ENCODE measurements around the gene FAM83E. TPM values are rescaled to one million over a fixed set of nuclear protein-coding genes. Genes with fewer than 3 reads are reported as not detected.

Gene FAM83E
- total RNA-seq, 1 donor from 2014 or later, result 0.64 TPM

DNA sequence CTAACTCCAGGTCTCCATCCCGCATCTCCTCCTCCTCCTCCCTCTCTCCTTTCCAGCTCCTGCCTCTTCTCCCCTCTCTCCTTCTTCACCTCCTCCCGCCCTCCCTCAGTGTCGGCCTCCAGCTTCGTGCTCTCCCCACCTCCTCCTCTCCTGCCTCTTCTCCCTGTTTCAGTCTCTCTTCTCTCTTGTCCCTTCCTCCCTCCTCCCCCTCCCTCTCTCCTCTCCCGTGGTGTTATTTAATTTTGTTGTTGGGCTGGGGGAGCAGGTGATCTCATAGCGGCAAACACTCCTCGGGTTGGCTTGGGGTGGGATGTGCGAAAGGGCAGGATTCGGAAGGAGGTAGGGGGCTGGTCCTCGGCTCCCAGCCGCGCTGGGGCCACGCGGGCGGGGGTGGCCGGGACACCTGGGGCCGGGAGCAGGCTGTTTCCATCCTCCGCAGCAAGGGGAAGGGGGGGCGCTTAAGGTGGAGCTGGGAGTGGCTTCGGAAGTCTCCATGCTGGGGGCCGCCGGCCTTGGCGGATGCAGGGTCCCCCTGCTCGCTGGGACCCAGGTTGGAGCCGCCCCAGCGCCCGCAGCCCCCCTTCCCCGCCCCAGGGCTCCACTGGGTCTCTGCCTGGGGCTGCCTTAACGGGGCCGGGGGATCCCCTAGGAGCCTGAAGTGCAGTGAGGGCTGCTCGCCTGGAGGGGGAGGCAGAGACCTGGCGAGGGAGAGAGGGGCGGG lies 31.3 kb upstream of the FAM83E start, which contains the start of gene CA11:
Gene CA11, minus strand, starts transcription at position 187 of the 721 bp plus-strand sequence. CDS start 555 bp downstream, outside the sequence.
- peak; percentile 97 for DNase-seq (ENCODE audit: low spot score)
- H3K36me3 Mint-ChIP-seq (ENCODE audit: low read depth, unreplicated experiment), result peaks cover 4% of the 10 kb centered on the region
- peak within 1 kb of the TSS; percentile 93 for H3K4me3 Mint-ChIP-seq (ENCODE audit: unreplicated experiment)
- peak; percentile 69 for TF ChIP-seq CTCF (IDR thresholded peaks at IDR 0.05; ENCODE audit: unreplicated experiment)
- H3K9me3 Mint-ChIP-seq (ENCODE audit: unreplicated experiment), result no peaks in the 10 kb centered on the region
- peaks cover 10% of the 10 kb centered on the region for H3K27me3 Mint-ChIP-seq (ENCODE audit: unreplicated experiment)
- H3K4me1 Mint-ChIP-seq (ENCODE audit: unreplicated experiment), result peaks cover 15% of the 10 kb centered on the region
- H3K27ac Mint-ChIP-seq (ENCODE audit: unreplicated experiment), result peak within 1 kb of the TSS; percentile 66

DNA sequence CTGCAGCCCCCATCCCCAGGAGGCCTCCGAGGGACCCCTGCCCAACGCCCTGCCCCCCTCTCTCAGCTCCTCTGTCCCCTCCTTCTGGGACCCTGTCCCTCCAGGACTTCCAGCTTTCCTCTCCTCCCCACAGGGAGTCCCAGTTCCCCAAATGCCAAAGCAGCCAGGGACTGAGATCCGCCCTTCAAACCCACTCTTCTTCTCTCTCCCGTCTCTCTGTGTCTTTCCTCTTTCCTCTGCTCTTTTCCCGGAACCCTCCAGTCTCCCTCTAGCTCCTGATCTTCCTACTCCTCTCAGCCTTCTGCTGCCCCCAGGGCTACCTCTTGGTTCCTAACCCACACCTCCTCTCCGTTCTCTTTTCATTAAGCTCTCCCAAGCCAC lies 30.7 kb upstream of the FAM83E start:
- no peak for TF ChIP-seq CTCF (IDR thresholded peaks at IDR 0.05; ENCODE audit: unreplicated experiment)
- H3K27ac Mint-ChIP-seq (ENCODE audit: unreplicated experiment), result peak overlapping the region; percentile 66

GRCh38 chr19:48644839-48645619 lies 30.2 kb upstream of the FAM83E start:
- DNase-seq (ENCODE audit: low spot score), result peak; percentile 69

More for the DNA sequence above, 30.7 kb upstream of the FAM83E start:
- Mint-ChIP-seq H3K4me3 (ENCODE audit: unreplicated experiment) (peak overlapping the region; percentile 93), H3K36me3 (ENCODE audit: low read depth, unreplicated experiment) (peaks cover 4% of the 10 kb centered on the region), H3K27me3 (ENCODE audit: unreplicated experiment) (peaks cover 10% of the 10 kb centered on the region), H3K4me1 (ENCODE audit: unreplicated experiment) (peaks cover 15% of the 10 kb centered on the region), H3K9me3 (ENCODE audit: unreplicated experiment) (no peaks in the 10 kb centered on the region)
- peak; percentile 27 for DNase-seq (ENCODE audit: low spot score)

GRCh38 chr19:48644355-48644754 lies 29.5 kb upstream of the FAM83E start:
- H3K4me1 Mint-ChIP-seq (ENCODE audit: unreplicated experiment), result peaks cover 19% of the 10 kb centered on the region
- no peak overlapping the region for H3K4me3 Mint-ChIP-seq (ENCODE audit: unreplicated experiment)
- no peaks in the 10 kb centered on the region for H3K9me3 Mint-ChIP-seq (ENCODE audit: unreplicated experiment)
- peaks cover 4% of the 10 kb centered on the region for H3K36me3 Mint-ChIP-seq (ENCODE audit: low read depth, unreplicated experiment)
- H3K27me3 Mint-ChIP-seq (ENCODE audit: unreplicated experiment), result peaks cover 10% of the 10 kb centered on the region
- no peak overlapping the region for H3K27ac Mint-ChIP-seq (ENCODE audit: unreplicated experiment)
- no peak for DNase-seq (ENCODE audit: low spot score)
- TF ChIP-seq CTCF (IDR thresholded peaks at IDR 0.05; ENCODE audit: unreplicated experiment), result no peak

More at GRCh38 chr19:48644839-48645619, 30.2 kb upstream of the FAM83E start:
- no peak for TF ChIP-seq CTCF (IDR thresholded peaks at IDR 0.05; ENCODE audit: unreplicated experiment)
- Mint-ChIP-seq H3K36me3 (ENCODE audit: low read depth, unreplicated experiment) (peaks cover 4% of the 10 kb centered on the region), H3K9me3 (ENCODE audit: unreplicated experiment) (no peaks in the 10 kb centered on the region), H3K4me3 (ENCODE audit: unreplicated experiment) (peak overlapping the region; percentile 88), H3K27ac (ENCODE audit: unreplicated experiment) (no peak overlapping the region), H3K4me1 (ENCODE audit: unreplicated experiment) (peaks cover 15% of the 10 kb centered on the region), H3K27me3 (ENCODE audit: unreplicated experiment) (peaks cover 10% of the 10 kb centered on the region)
